ENCODE measurements around the gene CRELD2. TPM values are rescaled to one million over a fixed set of nuclear protein-coding genes. Genes with fewer than 3 reads are reported as not detected.

The CRELD2 gene
- polyA plus RNA-seq, 3 donors, result 20.3 to 33.2 (median 27.6) TPM

DNA sequence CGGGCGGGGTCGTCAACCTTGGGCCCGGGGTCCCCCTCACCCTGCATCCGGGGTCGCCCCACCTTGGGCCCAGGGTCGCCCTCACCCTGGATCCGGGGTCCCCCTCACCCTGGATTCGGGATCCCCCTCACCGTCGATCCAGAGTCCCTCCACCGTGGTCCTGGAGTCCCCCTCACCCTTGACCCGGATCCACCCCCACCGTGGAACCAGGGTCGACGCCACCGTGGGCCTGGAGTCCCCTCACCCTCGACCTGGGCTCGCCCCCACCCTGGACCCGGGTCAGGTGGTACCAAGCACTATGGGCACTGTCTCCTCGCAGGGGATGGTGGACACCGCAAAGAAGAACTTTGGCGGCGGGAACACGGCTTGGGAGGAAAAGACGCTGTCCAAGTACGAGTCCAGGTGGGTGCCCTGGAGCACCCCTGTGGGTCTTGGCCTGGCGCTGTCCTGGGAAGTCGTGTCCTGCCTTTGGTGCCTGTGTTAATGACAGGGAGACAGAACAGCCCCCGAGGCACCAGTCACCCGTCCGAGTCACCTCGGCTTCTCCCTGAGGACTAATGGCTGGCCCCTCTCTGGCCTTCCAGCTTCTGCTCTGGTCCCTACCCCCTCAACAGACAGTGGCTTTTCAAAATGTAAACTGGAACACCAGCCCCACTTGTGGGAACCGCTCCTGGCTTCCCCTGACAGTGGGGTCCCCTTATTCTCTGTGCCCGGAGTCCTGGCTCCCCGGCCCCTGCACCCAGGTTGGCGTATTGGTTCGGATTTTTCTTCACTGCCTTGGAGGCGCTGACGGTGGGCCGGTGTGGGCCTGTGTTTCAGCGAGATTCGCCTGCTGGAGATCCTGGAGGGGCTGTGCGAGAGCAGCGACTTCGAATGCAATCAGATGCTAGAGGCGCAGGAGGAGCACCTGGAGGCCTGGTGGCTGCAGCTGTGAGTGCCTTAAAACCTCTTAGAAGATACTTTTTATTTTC, 762 bp downstream of the CRELD2 start:
- peak overlapping the region; percentile 80 for H2AFZ ChIP-seq (ENCODE audit: insufficient read depth, low read depth, low read length, poor library complexity, severe bottlenecking)

DNA sequence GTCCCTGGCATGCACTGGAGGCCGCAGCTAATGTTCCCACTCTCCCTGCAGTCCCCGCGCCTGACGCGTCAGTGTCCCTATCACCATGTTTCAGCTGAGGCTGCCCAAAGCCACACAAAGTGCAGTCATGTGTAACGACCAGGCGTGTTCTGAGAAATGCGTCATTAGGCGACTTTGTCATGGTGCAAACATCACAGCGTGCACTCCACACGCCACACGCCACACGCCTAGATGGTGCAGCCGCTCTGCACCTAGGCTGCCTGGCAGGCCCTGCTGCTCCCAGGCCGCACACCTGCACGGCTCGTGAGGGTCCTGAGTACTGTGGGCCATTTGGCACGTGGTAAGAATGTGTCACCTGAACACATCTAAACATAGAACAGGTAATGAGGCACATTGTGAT, 2.4 kb downstream of the CRELD2 start:
- no peak for DNase-seq
- H3K4me3 ChIP-seq (replicated peaks in 1 of 3; ENCODE audit: low read depth in 2 of 3, low read length in 3 of 3), result no peak overlapping the region
- Mint-ChIP-seq H3K4me3 (no peak overlapping the region), H3K4me1 (peaks cover 32% of the 10 kb centered on the region), H3K27me3 (ENCODE audit: low read depth in 3 of 3) (peaks cover 0 to 4% (median 0%) of the 10 kb centered on the region in 3 donors), H3K9me3 (no peaks in the 10 kb centered on the region), H3K27ac (no peak overlapping the region), H3K36me3 (peaks cover 26 to 34% of the 10 kb centered on the region in 2 donors)
- 98% methylated on average over 14 of the region's 18 CpGs for WGBS (ENCODE audit: insufficient coverage)
- intact Hi-C loops (cut with micrococcal nuclease), result loop anchor here in 1 of 2 donors (10.0 kb wide), 1 partner anchor 284 kb away; the partner anchor contains the start of gene SELENOO
- H3K9ac ChIP-seq (ENCODE audit: insufficient read depth, low read length, poor library complexity, severe bottlenecking), result no peak overlapping the region
- peaks cover 21% of the 10 kb centered on the region for H3K79me2 ChIP-seq (ENCODE audit: insufficient read depth, low read length)
- peaks cover 2 to 19% of the 10 kb centered on the region in 2 donors for H3K36me3 ChIP-seq (replicated peaks in 1 of 2; ENCODE audit: control insufficient read depth in 1 of 2, insufficient read depth in 2 of 2, low read length in 2 of 2)
- no peak overlapping the region for H3K4me2 ChIP-seq (replicated peaks; ENCODE audit: extremely low read depth, low read length, poor library complexity, severe bottlenecking)
- H3K4me1 ChIP-seq (ENCODE audit: control insufficient read depth in 1 of 2, insufficient read depth in 2 of 2, low read length in 2 of 2), result peaks cover 29 to 31% of the 10 kb centered on the region in 2 donors
- TF ChIP-seq, protein P1, sequence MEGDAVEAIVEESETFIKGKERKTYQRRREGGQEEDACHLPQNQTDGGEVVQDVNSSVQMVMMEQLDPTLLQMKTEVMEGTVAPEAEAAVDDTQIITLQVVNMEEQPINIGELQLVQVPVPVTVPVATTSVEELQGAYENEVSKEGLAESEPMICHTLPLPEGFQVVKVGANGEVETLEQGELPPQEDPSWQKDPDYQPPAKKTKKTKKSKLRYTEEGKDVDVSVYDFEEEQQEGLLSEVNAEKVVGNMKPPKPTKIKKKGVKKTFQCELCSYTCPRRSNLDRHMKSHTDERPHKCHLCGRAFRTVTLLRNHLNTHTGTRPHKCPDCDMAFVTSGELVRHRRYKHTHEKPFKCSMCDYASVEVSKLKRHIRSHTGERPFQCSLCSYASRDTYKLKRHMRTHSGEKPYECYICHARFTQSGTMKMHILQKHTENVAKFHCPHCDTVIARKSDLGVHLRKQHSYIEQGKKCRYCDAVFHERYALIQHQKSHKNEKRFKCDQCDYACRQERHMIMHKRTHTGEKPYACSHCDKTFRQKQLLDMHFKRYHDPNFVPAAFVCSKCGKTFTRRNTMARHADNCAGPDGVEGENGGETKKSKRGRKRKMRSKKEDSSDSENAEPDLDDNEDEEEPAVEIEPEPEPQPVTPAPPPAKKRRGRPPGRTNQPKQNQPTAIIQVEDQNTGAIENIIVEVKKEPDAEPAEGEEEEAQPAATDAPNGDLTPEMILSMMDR (IDR thresholded peaks at IDR 0.05), result no peak
- no peaks in the 10 kb centered on the region for H4K20me1 ChIP-seq (ENCODE audit: insufficient read depth, low read length)
- no peak overlapping the region for H2AFZ ChIP-seq (ENCODE audit: insufficient read depth, low read depth, low read length, poor library complexity, severe bottlenecking)
- H3K9me3 ChIP-seq (replicated peaks in 1 of 2; ENCODE audit: control insufficient read depth in 1 of 2, insufficient read depth in 1 of 2, low read length in 2 of 2), result no peaks in the 10 kb centered on the region
- no peak overlapping the region for H3K27ac ChIP-seq (ENCODE audit: low read depth in 1 of 2, low read length in 2 of 2)
- H3K27me3 ChIP-seq (ENCODE audit: control insufficient read depth in 2 of 2, insufficient read depth in 2 of 2, low read length in 2 of 2), result no peaks in the 10 kb centered on the region

More for the DNA sequence above, 762 bp downstream of the CRELD2 start:
- H3K27me3 ChIP-seq (ENCODE audit: control insufficient read depth in 2 of 2, insufficient read depth in 2 of 2, low read length in 2 of 2), result no peaks in the 10 kb centered on the region
- peak overlapping the region; percentile 53 to 87 (median 55) for H3K4me3 ChIP-seq (replicated peaks in 1 of 3; ENCODE audit: low read depth in 2 of 3, low read length in 3 of 3)
- H3K4me2 ChIP-seq (replicated peaks; ENCODE audit: extremely low read depth, low read length, poor library complexity, severe bottlenecking), result peak overlapping the region; percentile 93
- peaks cover 2 to 19% of the 10 kb centered on the region in 2 donors for H3K36me3 ChIP-seq (replicated peaks in 1 of 2; ENCODE audit: control insufficient read depth in 1 of 2, insufficient read depth in 2 of 2, low read length in 2 of 2)
- peak overlapping the region in 1 of 2 donors; percentile 75 for H3K27ac ChIP-seq (ENCODE audit: low read depth in 1 of 2, low read length in 2 of 2)
- H4K20me1 ChIP-seq (ENCODE audit: insufficient read depth, low read length), result no peaks in the 10 kb centered on the region
- Mint-ChIP-seq H3K4me3 (peak overlapping the region; percentile 72 to 73), H3K36me3 (peaks cover 24 to 32% of the 10 kb centered on the region in 2 donors), H3K4me1 (peaks cover 23% of the 10 kb centered on the region), H3K27ac (peak overlapping the region in 3 of 7 donors; percentile 50 to 76 (median 61)), H3K9me3 (no peaks in the 10 kb centered on the region), H3K27me3 (ENCODE audit: low read depth in 3 of 3) (peaks cover 0 to 2% (median 0%) of the 10 kb centered on the region in 3 donors)
- peaks cover 20 to 23% of the 10 kb centered on the region in 2 donors for H3K4me1 ChIP-seq (ENCODE audit: control insufficient read depth in 1 of 2, insufficient read depth in 2 of 2, low read length in 2 of 2)
- H3K79me2 ChIP-seq (ENCODE audit: insufficient read depth, low read length), result peaks cover 21% of the 10 kb centered on the region
- TF ChIP-seq, protein P1 (IDR thresholded peaks at IDR 0.05), result no peak
- intact Hi-C loops (cut with micrococcal nuclease), result loop anchor here in 1 of 2 donors (2.0 kb wide), 1 partner anchor 70 kb away; no protein-coding TSS in a partner anchor
- WGBS (ENCODE audit: insufficient coverage), result 47% methylated on average over 43 of the region's 47 CpGs
- DNase-seq, result no peak
- H3K9ac ChIP-seq (ENCODE audit: insufficient read depth, low read length, poor library complexity, severe bottlenecking), result peak overlapping the region; percentile 91
- no peaks in the 10 kb centered on the region for H3K9me3 ChIP-seq (replicated peaks in 1 of 2; ENCODE audit: control insufficient read depth in 1 of 2, insufficient read depth in 1 of 2, low read length in 2 of 2)

Measured in CD14-positive monocyte (primary cell).